ENCODE results near the gene ALG12. TPM values are rescaled to one million over a fixed set of nuclear protein-coding genes. Genes with fewer than 3 reads are reported as not detected.

ALG12 gene
- total and polyA plus RNA-seq, 5 donors from 2014 or later, result 12.6 to 18.1 (median 15.5) TPM

DNA sequence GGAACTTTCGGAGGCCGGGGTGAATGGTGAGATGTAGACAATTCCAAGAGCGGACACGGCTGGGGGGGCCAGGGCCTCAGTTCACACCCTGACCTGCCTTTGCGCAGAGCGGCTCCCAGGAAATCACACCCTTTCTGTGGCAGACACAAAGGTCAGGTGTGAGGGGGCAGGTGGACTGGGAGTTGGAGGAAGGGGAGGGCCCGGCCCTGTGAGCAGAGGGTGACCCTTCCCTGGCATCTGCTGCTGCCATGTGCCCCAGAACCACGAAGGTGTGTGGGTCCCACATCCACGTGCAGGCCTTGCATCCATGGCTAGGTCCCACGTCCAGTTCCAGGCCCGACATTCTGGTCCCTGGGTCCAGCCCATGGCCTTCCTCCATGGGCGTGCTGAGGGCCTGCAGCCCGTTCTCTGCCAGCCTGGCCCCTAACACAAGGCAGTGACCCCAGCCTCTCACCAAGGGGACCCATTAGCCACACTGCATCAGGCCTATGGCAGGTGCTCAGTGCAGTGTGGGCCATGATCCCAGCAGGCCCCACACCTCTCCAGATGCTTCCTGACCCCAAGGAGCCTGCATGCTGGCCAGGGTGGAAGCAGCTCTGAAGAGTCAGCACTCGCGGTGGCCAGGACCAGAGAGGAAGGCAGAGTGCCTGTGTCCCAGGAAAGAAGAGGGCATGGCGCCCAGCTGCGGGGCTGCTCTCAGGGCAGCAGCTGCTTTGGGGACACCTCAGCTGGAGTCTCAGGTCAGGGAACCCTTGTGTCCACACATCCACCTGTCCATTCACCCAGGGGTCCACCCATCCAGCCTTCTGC lies 23.5 kb upstream of the ALG12 start:
- Mint-ChIP-seq H3K4me1 (peaks cover 4 to 30% (median 11%) of the 10 kb centered on the region in 4 donors), H3K9me3 (peaks cover 0 to 2% (median 0%) of the 10 kb centered on the region in 7 donors), H3K4me3 (peak overlapping the region in 1 of 4 donors; percentile 22), H3K36me3 (no peaks in the 10 kb centered on the region), H3K27ac (peak overlapping the region in 1 of 3 donors; percentile 20), H3K27me3 (no peaks in the 10 kb centered on the region)
- Histone ChIP-seq H3K27me3 (ENCODE audit: control insufficient read depth, insufficient read depth, low read length) (no peaks in the 10 kb centered on the region), H3K27ac (ENCODE audit: insufficient read depth, low read length, poor library complexity, severe bottlenecking) (no peak overlapping the region), H3K36me3 (ENCODE audit: control insufficient read depth, insufficient read depth, low read length) (no peaks in the 10 kb centered on the region), H3K4me1 (ENCODE audit: control insufficient read depth, insufficient read depth, low read length, poor library complexity, severe bottlenecking) (peaks cover 22% of the 10 kb centered on the region), H3K4me3 (ENCODE audit: low read depth, low read length) (no peak overlapping the region), H3K9me3 (ENCODE audit: control insufficient read depth in 2 of 2, low read length in 2 of 2) (no peaks in the 10 kb centered on the region)
- ATAC-seq (ENCODE audit: low read depth in 2 of 2) (no peak), DNase-seq (no peak)

- Mint-ChIP-seq H3K4me3 (no peak overlapping the region), H3K27ac (peak overlapping the region in 1 of 3 donors; percentile 73), H3K27me3 (no peaks in the 10 kb centered on the region), H3K36me3 (no peaks in the 10 kb centered on the region), H3K9me3 (peaks cover 0 to 2% (median 0%) of the 10 kb centered on the region in 7 donors), H3K4me1 (peaks cover 0 to 23% (median 4%) of the 10 kb centered on the region in 4 donors)
- Histone ChIP-seq H3K4me1 (ENCODE audit: control insufficient read depth, insufficient read depth, low read length, poor library complexity, severe bottlenecking) (peaks cover 30% of the 10 kb centered on the region), H3K27me3 (ENCODE audit: control insufficient read depth, insufficient read depth, low read length) (no peaks in the 10 kb centered on the region), H3K4me3 (ENCODE audit: low read depth, low read length) (no peak overlapping the region), H3K27ac (ENCODE audit: insufficient read depth, low read length, poor library complexity, severe bottlenecking) (no peak overlapping the region), H3K9me3 (ENCODE audit: control insufficient read depth in 2 of 2, low read length in 2 of 2) (no peaks in the 10 kb centered on the region), H3K36me3 (ENCODE audit: control insufficient read depth, insufficient read depth, low read length) (no peaks in the 10 kb centered on the region)
- ATAC-seq (ENCODE audit: low read depth in 2 of 2) (no peak), DNase-seq (no peak)
Observed at GRCh38 chr22:49938565-49939136, 20.4 kb upstream of the ALG12 start.

DNA sequence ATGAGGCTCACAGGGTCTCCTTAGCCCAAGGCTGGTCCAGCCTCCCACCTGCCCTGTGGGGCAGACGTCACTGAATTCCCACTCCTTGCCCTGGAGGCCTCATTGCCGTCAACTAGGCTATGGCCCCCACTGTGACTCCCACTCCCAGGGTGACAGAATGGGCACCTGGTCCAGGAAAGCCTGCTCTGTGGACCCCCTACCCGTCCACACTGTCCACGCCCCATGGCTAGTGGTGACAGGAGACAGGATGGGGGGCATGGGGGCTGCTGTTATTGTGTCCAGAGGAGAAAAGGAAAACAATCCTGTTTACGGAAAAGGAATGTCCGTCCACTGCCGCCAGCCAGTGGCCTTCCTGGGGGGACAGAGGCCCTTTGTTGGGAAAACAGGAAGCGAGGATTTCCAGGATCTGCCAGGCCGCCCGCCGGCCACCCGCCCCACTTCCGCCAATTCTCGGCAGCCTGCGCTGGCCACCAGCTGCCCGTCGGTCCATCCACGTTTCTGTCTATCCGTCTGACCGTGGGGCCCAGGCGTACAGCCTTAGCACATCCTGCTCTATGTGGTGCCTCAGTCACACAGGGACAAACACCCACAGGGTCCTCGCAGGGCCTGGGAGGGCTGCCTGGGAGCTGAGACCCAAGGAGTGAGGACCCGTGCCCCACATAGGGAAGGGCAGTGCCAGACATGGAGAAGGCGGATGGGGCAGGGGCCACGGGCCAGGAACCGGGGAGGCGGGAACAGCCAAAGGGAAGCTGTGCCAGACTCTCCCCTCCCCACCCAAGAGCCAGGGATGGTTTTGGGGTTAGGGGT lies 19.7 kb upstream of the ALG12 start:
- no peak overlapping the region for H3K4me3 ChIP-seq (ENCODE audit: low read depth, low read length)
- H3K27me3 ChIP-seq (ENCODE audit: control insufficient read depth, insufficient read depth, low read length), result no peaks in the 10 kb centered on the region
- H3K9me3 ChIP-seq (ENCODE audit: control insufficient read depth in 2 of 2, low read length in 2 of 2), result no peaks in the 10 kb centered on the region
- peaks cover 0 to 2% (median 0%) of the 10 kb centered on the region in 7 donors for H3K9me3 Mint-ChIP-seq
- DNase-seq (no peak), ATAC-seq (ENCODE audit: low read depth in 2 of 2) (no peak)
- H3K27me3 Mint-ChIP-seq, result no peaks in the 10 kb centered on the region
- H3K36me3 Mint-ChIP-seq, result no peaks in the 10 kb centered on the region
- peak overlapping the region in 1 of 3 donors; percentile 20 for H3K27ac Mint-ChIP-seq
- peaks cover 36% of the 10 kb centered on the region for H3K4me1 ChIP-seq (ENCODE audit: control insufficient read depth, insufficient read depth, low read length, poor library complexity, severe bottlenecking)
- peak overlapping the region; percentile 96 for H3K27ac ChIP-seq (ENCODE audit: insufficient read depth, low read length, poor library complexity, severe bottlenecking)
- H3K36me3 ChIP-seq (ENCODE audit: control insufficient read depth, insufficient read depth, low read length), result no peaks in the 10 kb centered on the region
- H3K4me1 Mint-ChIP-seq, result peaks cover 0 to 29% (median 9%) of the 10 kb centered on the region in 4 donors
- H3K4me3 Mint-ChIP-seq, result peak overlapping the region in 1 of 4 donors; percentile 44

GRCh38 chr22:49936973-49937757 lies 18.9 kb upstream of the ALG12 start:
- Histone ChIP-seq H3K9me3 (ENCODE audit: control insufficient read depth in 2 of 2, low read length in 2 of 2) (no peaks in the 10 kb centered on the region), H3K4me3 (ENCODE audit: low read depth, low read length) (no peak overlapping the region), H3K36me3 (ENCODE audit: control insufficient read depth, insufficient read depth, low read length) (no peaks in the 10 kb centered on the region), H3K4me1 (ENCODE audit: control insufficient read depth, insufficient read depth, low read length, poor library complexity, severe bottlenecking) (peaks cover 37% of the 10 kb centered on the region), H3K27ac (ENCODE audit: insufficient read depth, low read length, poor library complexity, severe bottlenecking) (peak overlapping the region; percentile 96), H3K27me3 (ENCODE audit: control insufficient read depth, insufficient read depth, low read length) (no peaks in the 10 kb centered on the region)
- H3K9me3 Mint-ChIP-seq, result peaks cover 0 to 2% (median 0%) of the 10 kb centered on the region in 7 donors
- no peaks in the 10 kb centered on the region for H3K36me3 Mint-ChIP-seq
- no peak for ATAC-seq (ENCODE audit: low read depth in 2 of 2)
- peaks cover 0 to 37% (median 12%) of the 10 kb centered on the region in 4 donors for H3K4me1 Mint-ChIP-seq
- peak overlapping the region; percentile 48 to 91 (median 60) for H3K27ac Mint-ChIP-seq
- no peaks in the 10 kb centered on the region for H3K27me3 Mint-ChIP-seq
- peak overlapping the region; percentile 68 to 75 (median 71) for H3K4me3 Mint-ChIP-seq
- no peak for DNase-seq

GRCh38 chr22:49936018-49936972 lies 18.1 kb upstream of the ALG12 start:
- Mint-ChIP-seq H3K27me3 (no peaks in the 10 kb centered on the region), H3K9me3 (peaks cover 0 to 2% (median 0%) of the 10 kb centered on the region in 7 donors), H3K4me1 (peaks cover 0 to 43% (median 15%) of the 10 kb centered on the region in 4 donors), H3K36me3 (no peaks in the 10 kb centered on the region), H3K4me3 (peak overlapping the region; percentile 68 to 75 (median 71)), H3K27ac (peak overlapping the region; percentile 60 to 91 (median 90))
- Histone ChIP-seq H3K9me3 (ENCODE audit: control insufficient read depth in 2 of 2, low read length in 2 of 2) (no peaks in the 10 kb centered on the region), H3K4me3 (ENCODE audit: low read depth, low read length) (no peak overlapping the region), H3K27ac (ENCODE audit: insufficient read depth, low read length, poor library complexity, severe bottlenecking) (peak overlapping the region; percentile 96), H3K4me1 (ENCODE audit: control insufficient read depth, insufficient read depth, low read length, poor library complexity, severe bottlenecking) (peaks cover 44% of the 10 kb centered on the region), H3K36me3 (ENCODE audit: control insufficient read depth, insufficient read depth, low read length) (no peaks in the 10 kb centered on the region), H3K27me3 (ENCODE audit: control insufficient read depth, insufficient read depth, low read length) (no peaks in the 10 kb centered on the region)
- ATAC-seq (ENCODE audit: low read depth in 2 of 2), result peak; percentile 72 to 73
- peak; percentile 85 to 93 (median 88) for DNase-seq

GRCh38 chr22:49935561-49935960 lies 17.3 kb upstream of the ALG12 start:
- peaks cover 0 to 2% (median 0%) of the 10 kb centered on the region in 7 donors for H3K9me3 Mint-ChIP-seq
- H3K27ac Mint-ChIP-seq, result no peak overlapping the region
- Histone ChIP-seq H3K4me1 (ENCODE audit: control insufficient read depth, insufficient read depth, low read length, poor library complexity, severe bottlenecking) (peaks cover 51% of the 10 kb centered on the region), H3K4me3 (ENCODE audit: low read depth, low read length) (no peak overlapping the region), H3K9me3 (ENCODE audit: control insufficient read depth in 2 of 2, low read length in 2 of 2) (no peaks in the 10 kb centered on the region), H3K27me3 (ENCODE audit: control insufficient read depth, insufficient read depth, low read length) (no peaks in the 10 kb centered on the region), H3K36me3 (ENCODE audit: control insufficient read depth, insufficient read depth, low read length) (no peaks in the 10 kb centered on the region), H3K27ac (ENCODE audit: insufficient read depth, low read length, poor library complexity, severe bottlenecking) (peak overlapping the region; percentile 96)
- peaks cover 5 to 48% (median 14%) of the 10 kb centered on the region in 4 donors for H3K4me1 Mint-ChIP-seq
- H3K4me3 Mint-ChIP-seq, result peak overlapping the region in 3 of 4 donors; percentile 32 to 72 (median 68)
- no peak for ATAC-seq (ENCODE audit: low read depth in 2 of 2)
- peak in 2 of 3 donors; percentile 35 to 50 for DNase-seq
- no peaks in the 10 kb centered on the region for H3K27me3 Mint-ChIP-seq
- H3K36me3 Mint-ChIP-seq, result no peaks in the 10 kb centered on the region
